Endothelial cell of umbilical vein (primary cell): ENCODE measurements around the gene SORCS3. TPM values are rescaled to one million over a fixed set of nuclear protein-coding genes. Genes with fewer than 3 reads are reported as not detected.

Experiments
- BruUV-seq: library from RNA; stranded (reverse); fragments of 400-500 nt; replicated peaks from 2 replicates; lab custom pipeline; 2021; lab: Mats Ljungman, UMichigan
- CTCF ChIA-PET: fragments of 300-600, 350-600 bp; sonication (Branson Sonifier 250); formaldehyde crosslinking; loops from one replicate; lab custom pipeline; 2021; ENCODE audit warnings: antibody characterized with exemption, inconsistent platforms; lab: Charles Lee
- POLR2A ChIA-PET: fragments of 300-600, 350-600 bp; sonication (Branson Sonifier 250); formaldehyde crosslinking; loops from one replicate; lab custom pipeline; 2021; ENCODE audit warnings: antibody characterized with exemption, inconsistent platforms; lab: Charles Lee
- DNase-seq: peaks from one replicate; pipeline ENCODE4 v3.0.0-alpha.2; 2011; ENCODE audit warnings: low read depth, low spot score
- FAIRE-seq: peaks from 2 replicates; lab custom pipeline; 2011; peaks lifted over from hg19 to GRCh38; lab: Jason Lieb, UNC
- H2AFZ ChIP-seq: 2 replicates; pipeline ENCODE4 v1.6.0; 2012; ENCODE audit warnings: low read depth, low read length, control low read depth, inconsistent platforms
- H3K27ac ChIP-seq: 2 replicates; pipeline ENCODE4 v1.5.1; 2011; ENCODE audit warnings: low read depth, mild to moderate bottlenecking, control low read depth, low read length, moderate library complexity; ENCODE audit not compliant: insufficient read depth
- H3K27me3 ChIP-seq, 2 experiments: 2 replicates each; pipeline versions ENCODE4 v1.6.0 to v1.6.1; 2011; ENCODE audit warnings: low read length in 2 of 2, mixed read lengths in 1 of 2; ENCODE audit not compliant: control insufficient read depth in 2 of 2, insufficient read depth in 2 of 2
- H3K36me3 ChIP-seq, 2 experiments: 2 replicates in 1 of 2; 3 replicates in 1 of 2; pipeline ENCODE4 v1.5.1; 2011; ENCODE audit warnings: low read length in 2 of 2, mild to moderate bottlenecking in 1 of 2, moderate library complexity in 1 of 2; ENCODE audit not compliant: control insufficient read depth in 2 of 2, insufficient read depth in 2 of 2; ENCODE audit errors: extremely low read depth in 1 of 2
- H3K4me1 ChIP-seq: 3 replicates; pipeline ENCODE4 v1.5.1; 2011; ENCODE audit warnings: mild to moderate bottlenecking, low read length; ENCODE audit not compliant: control insufficient read depth, insufficient read depth; ENCODE audit errors: extremely low read depth
- H3K4me2 ChIP-seq: 2 replicates; pipeline ENCODE4 v1.6.1; 2011; ENCODE audit warnings: low read length, control low read depth, mixed read lengths; ENCODE audit not compliant: insufficient read depth
- H3K4me3 ChIP-seq, 3 experiments: fragments of 200-600 bp in 1 of 3; sonication (generic), shearing (Covaris generic) in 1 of 3; replicated peaks in 1 of 3; 2 replicates each; pipeline ENCODE4 v1.5.1; 2011 to 2016; ENCODE audit warnings: control low read depth in 3 of 3, low read length in 3 of 3, mild to moderate bottlenecking in 2 of 3, inconsistent platforms in 1 of 3, low read depth in 1 of 3, moderate library complexity in 1 of 3; ENCODE audit not compliant: insufficient read depth in 1 of 3
- H3K79me2 ChIP-seq: 2 replicates; pipeline ENCODE4 v1.6.0; 2012; ENCODE audit warnings: low read length, inconsistent platforms; ENCODE audit not compliant: control insufficient read depth, insufficient read depth
- H3K9ac ChIP-seq: replicated peaks from 2 replicates; pipeline ENCODE3; 2011; ENCODE audit warnings: low read length, control low read depth; ENCODE audit not compliant: insufficient read depth; ENCODE audit errors: extremely low read depth
- H3K9me1 ChIP-seq: replicated peaks from 3 replicates; pipeline ENCODE4 v1.6.0; 2011; ENCODE audit warnings: mild to moderate bottlenecking, low read length; ENCODE audit not compliant: control insufficient read depth, insufficient read depth; ENCODE audit errors: extremely low read depth
- H3K9me3 ChIP-seq: replicated peaks from 2 replicates; pipeline ENCODE4 v1.5.1; 2012; ENCODE audit warnings: low read length, inconsistent platforms; ENCODE audit not compliant: control insufficient read depth, insufficient read depth
- H4K20me1 ChIP-seq: replicated peaks from 2 replicates; pipeline ENCODE3; 2011; ENCODE audit warnings: mild to moderate bottlenecking, low read length; ENCODE audit not compliant: control insufficient read depth, insufficient read depth; ENCODE audit errors: extremely low read depth
- EZH2 ChIP-seq: IDR thresholded peaks from 2 replicates; pipeline ENCODE4 v1.6.1; 2012; ENCODE audit warnings: borderline replicate concordance, low read depth, mild to moderate bottlenecking, moderate library complexity, low read length, inconsistent platforms; ENCODE audit not compliant: severe bottlenecking
- FOS ChIP-seq: IDR thresholded peaks from 2 replicates; pipeline ENCODE4 v1.6.1; 2011; ENCODE audit warnings: mild to moderate bottlenecking, low read length, moderate library complexity, borderline replicate concordance; ENCODE audit not compliant: insufficient read depth
- GATA2 ChIP-seq: IDR thresholded peaks from 2 replicates; pipeline ENCODE4 v1.7.0; 2011; ENCODE audit warnings: low read depth, mild to moderate bottlenecking, moderate library complexity, mixed read lengths, low read length; ENCODE audit not compliant: insufficient read length, insufficient read depth
- JUN ChIP-seq: IDR thresholded peaks from 2 replicates; pipeline ENCODE4 v1.6.1; 2011; ENCODE audit warnings: borderline replicate concordance, low read depth; ENCODE audit not compliant: insufficient read length, insufficient read depth
- MYC ChIP-seq: IDR thresholded peaks from one replicate; pipeline ENCODE4 v1.6.1; 2011; ENCODE audit warnings: mild to moderate bottlenecking, low read depth, low read length
- POLR2A ChIP-seq: IDR thresholded peaks from 2 replicates; pipeline ENCODE4 v1.6.1; 2012; ENCODE audit warnings: low read depth, mild to moderate bottlenecking, control low read depth, low read length
- POLR2AphosphoS5 ChIP-seq: IDR thresholded peaks from 2 replicates; pipeline ENCODE4 v1.6.1; 2012; ENCODE audit warnings: low read depth, mild to moderate bottlenecking, control low read depth, low read length, moderate library complexity; ENCODE audit not compliant: insufficient read depth
- dilution Hi-C: fragments of 300-500 bp; cut with MboI; formaldehyde crosslinking; loops from one replicate; pipeline ENCODE4 v1.15.0; 2019; ENCODE audit warnings: low sequenced_read_pairs; ENCODE audit not compliant: extremely low pct_ligation_motif_present
- intact Hi-C: fragments of 100-400 bp; cut with micrococcal nuclease; formaldehyde crosslinking; loops from one replicate; pipeline ENCODE4 v1.10.0; 2022
- polyA plus RNA-seq, 4 experiments: library from polyadenylated mRNA; depleted of rRNA in 3 of 4; stranded (reverse) in 3 of 4; unstranded in 1 of 4; fragments of >200 nt; gene quantifications; 2 replicates each; pipeline versions ENCODE4 v1.2.1 to v1.2.3, GENCODE V29; 2011 to 2012; ENCODE audit warnings: missing spikeins in 1 of 4
- total RNA-seq: library from RNA; stranded (reverse); gene quantifications from 2 replicates; pipeline ENCODE4 v1.2.3, GENCODE V29; 2021
- TF ChIP-seq, protein P1 (sequence below), 2 donors: IDR thresholded peaks; 1 replicate in 1 of 2; 2 replicates in 1 of 2; pipeline ENCODE4 v1.5.1; 2011; ENCODE audit warnings: low read length in 2 of 2, mild to moderate bottlenecking in 2 of 2, moderate library complexity in 2 of 2, control low read depth in 1 of 2, inconsistent platforms in 1 of 2, low read depth in 1 of 2; ENCODE audit not compliant: insufficient read depth in 1 of 2; ENCODE audit errors: extremely low read depth in 1 of 2
- TF ChIP-seq, protein P2 (sequence below): IDR thresholded peaks from 2 replicates; pipeline ENCODE4 v1.6.1; 2011; ENCODE audit not compliant: insufficient read depth, insufficient read length

Gene SORCS3
- total and polyA plus RNA-seq, 2 donors (not counting 3 experiments of a cell fraction or from before 2014, with no cell fraction given) = not detected

DNA sequence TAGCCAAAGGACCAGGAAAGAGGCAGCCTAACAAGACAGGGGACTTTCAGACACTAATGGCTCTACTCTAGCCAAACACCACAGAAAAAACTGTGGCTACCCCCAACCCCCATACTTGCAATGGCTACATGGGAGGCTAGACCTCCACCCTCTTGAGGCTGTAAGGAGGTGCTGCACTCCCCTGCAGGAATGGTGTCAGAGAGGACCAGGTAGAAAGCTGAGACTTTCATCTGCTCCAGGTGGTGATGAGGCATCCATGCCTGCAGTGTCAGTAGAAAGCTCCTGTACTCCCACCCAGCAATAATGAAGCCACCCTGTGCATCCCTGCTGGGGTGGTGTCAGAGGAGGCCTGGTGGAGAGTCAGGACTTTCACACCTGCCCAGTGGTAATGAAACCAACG lies 18.9 kb upstream of the SORCS3 start:
- TF ChIP-seq, protein P1, sequence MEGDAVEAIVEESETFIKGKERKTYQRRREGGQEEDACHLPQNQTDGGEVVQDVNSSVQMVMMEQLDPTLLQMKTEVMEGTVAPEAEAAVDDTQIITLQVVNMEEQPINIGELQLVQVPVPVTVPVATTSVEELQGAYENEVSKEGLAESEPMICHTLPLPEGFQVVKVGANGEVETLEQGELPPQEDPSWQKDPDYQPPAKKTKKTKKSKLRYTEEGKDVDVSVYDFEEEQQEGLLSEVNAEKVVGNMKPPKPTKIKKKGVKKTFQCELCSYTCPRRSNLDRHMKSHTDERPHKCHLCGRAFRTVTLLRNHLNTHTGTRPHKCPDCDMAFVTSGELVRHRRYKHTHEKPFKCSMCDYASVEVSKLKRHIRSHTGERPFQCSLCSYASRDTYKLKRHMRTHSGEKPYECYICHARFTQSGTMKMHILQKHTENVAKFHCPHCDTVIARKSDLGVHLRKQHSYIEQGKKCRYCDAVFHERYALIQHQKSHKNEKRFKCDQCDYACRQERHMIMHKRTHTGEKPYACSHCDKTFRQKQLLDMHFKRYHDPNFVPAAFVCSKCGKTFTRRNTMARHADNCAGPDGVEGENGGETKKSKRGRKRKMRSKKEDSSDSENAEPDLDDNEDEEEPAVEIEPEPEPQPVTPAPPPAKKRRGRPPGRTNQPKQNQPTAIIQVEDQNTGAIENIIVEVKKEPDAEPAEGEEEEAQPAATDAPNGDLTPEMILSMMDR (IDR thresholded peaks at IDR 0.05; ENCODE audit: extremely low read depth in 1 of 2, insufficient read depth in 1 of 2, low read depth in 1 of 2, low read length in 2 of 2) = no peak
- TF ChIP-seq GATA2 (no peak), FOS (no peak), EZH2 (no peak), MYC (no peak), POLR2A (no peak), JUN (no peak), POLR2AphosphoS5 (no peak)
- TF ChIP-seq, protein P2, sequence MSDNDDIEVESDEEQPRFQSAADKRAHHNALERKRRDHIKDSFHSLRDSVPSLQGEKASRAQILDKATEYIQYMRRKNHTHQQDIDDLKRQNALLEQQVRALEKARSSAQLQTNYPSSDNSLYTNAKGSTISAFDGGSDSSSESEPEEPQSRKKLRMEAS = no peak
- CTCF ChIA-PET = interaction anchor here (1.1 kb wide), 1 partner anchor 348 kb away, joined by 4 read pairs; no protein-coding TSS in a partner anchor
- no peak overlapping the region for H3K4me2 ChIP-seq
- POLR2A ChIA-PET = no interaction called here
- H3K27ac ChIP-seq = no peak overlapping the region
- H3K27me3 ChIP-seq = no peaks in the 10 kb centered on the region
- intact Hi-C loops = no loop called here
- no peak overlapping the region for H2AFZ ChIP-seq
- no TSS peak for BruUV-seq
- no peaks in the 10 kb centered on the region for H3K36me3 ChIP-seq
- FAIRE-seq = no peak
- H3K4me3 ChIP-seq = no peak overlapping the region
- no peaks in the 10 kb centered on the region for H3K79me2 ChIP-seq
- dilution Hi-C loops = no loop called here
- H4K20me1 ChIP-seq = no peaks in the 10 kb centered on the region
- no peaks in the 10 kb centered on the region for H3K9me3 ChIP-seq
- H3K9me1 ChIP-seq = no peaks in the 10 kb centered on the region
- no peak overlapping the region for H3K9ac ChIP-seq
- no peak for DNase-seq
- H3K4me1 ChIP-seq = no peaks in the 10 kb centered on the region
